HG03025 (cell line): Measurements from ENCODE around the gene POR.
"Not testable (repeated sequence)": the region's sequence is repeated elsewhere in the genome, so short reads cannot be mapped to it uniquely, and the experiment has no call there.

Source experiments
- ATAC-seq: cut with Tn5 transposase; IDR thresholded peaks from one replicate; pipeline ENCODE4 v1.9.1; 2021; ENCODE audit warnings: mild to moderate bottlenecking, moderate library complexity; ENCODE audit not compliant: unreplicated experiment, low FRiP score

The POR gene

DNA sequence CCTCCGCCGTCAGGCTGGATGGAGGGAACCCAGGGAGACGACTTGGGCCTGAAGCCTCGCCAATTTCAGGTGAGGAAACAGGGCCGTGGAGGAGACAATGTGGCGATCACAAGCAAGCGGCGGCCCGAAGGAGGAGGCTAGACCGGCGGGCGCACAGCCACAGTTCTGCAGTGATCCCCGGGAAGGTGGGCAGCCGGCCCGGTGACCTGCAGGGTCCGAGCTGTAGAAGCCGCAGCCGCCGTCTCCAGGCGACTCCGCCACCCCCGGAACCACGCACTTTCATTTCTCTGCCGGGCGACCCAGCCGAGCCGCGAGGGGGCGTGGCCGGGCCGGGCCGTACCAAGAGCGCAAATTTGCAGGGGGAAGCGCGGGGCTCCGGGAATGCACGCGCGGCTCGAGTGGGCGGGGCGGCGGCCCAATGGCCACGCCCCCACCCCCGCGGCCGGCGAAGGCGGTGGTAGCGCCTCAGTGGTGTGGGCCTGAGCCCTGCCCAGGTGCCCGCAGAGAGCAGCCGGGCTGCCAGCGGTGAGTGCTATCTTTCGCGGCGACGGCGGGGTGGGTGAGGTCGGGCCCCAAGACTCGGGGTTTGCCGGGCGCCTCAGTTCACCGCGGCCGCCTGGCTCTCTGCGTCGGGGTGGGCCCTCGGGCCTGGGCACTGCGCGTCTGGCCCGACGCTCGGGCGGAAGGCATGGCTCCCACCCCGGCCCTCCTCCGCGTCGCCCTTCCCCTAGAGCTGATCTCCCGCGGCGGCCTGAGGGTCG lies at the start of gene POR:
POR (plus strand) TSS at position 501 of the 761 bp plus-strand sequence. CDS start 38,847 bp downstream, outside the sequence.
- peak; percentile 91 for ATAC-seq

DNA sequence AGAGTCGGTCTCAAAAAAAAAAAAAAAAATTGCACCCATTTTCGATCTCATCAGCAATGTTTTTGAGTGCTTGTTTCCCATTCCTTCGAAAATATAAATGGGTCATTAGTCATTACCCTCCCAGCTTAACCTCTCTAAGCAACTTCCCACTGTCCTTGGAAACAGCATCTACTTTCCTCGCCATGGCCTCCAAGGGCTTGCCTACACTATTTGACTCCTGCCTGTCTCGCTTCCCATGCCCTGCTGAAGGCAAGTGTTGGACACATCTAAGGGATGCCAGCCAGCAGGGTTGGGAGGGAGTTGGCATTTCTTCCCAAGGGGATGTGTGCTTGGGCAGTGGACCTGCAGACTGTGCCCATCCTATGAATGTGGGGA lies 48.9 kb upstream of the POR start:
- no peak for ATAC-seq

DNA sequence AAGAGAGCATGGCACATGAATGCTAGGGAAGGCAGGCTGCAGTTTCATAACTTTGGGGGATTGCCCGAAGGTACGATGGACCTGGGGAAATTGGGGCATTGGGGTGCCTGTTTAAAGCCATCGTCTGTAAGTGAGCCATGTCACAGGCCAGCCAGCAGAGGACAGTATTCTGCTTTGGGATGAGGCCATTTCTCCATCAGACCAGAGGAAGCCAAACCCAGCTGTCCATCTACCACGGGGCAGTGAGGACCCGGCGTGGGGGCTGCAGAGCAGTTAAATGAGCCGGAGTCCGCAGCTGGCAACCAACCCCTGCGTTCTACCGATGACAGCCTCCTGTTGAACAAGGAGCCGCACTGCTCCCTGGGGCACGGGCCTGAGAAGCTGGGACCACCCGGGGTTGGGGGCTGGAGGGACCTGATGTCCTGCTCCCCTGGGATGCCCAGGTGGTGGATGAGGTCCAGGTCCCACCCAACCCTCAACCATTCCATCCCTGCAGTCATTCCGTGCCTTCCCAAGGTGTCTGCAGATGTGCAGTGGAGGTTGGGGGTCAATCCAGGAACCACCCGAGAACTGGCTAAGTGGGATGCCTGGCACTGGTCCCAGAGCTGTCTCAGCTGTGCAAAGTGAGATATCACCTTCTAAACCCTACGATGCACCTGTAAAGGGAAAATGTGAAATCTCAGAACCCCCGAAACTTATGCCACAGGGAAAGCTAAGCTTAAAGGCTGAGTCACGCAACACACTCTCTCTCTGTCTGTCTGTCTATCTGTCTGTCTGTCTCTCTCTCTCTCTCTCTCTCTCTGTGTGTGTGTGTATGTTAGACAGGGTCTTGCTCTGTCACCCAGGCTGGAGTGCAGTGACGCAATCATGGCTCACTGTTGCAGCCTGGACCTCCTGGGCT lies 48.2 kb upstream of the POR start:
- no peak for ATAC-seq

DNA sequence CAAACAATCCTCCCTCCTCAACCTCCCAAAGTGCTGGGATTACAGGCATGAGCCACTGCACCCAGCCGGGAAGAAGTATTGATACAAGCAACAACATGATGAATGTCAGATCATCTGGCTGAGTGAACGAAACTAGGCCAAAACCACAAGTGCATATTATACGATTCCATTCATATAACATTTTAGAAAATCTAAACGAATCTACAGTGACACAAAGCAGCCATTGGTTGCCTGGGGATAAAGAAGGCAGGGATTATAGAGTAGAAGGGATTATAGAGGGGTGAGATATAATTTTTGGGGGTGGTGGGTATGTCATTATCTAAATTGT lies 47.6 kb upstream of the POR start:
- no peak for ATAC-seq

DNA sequence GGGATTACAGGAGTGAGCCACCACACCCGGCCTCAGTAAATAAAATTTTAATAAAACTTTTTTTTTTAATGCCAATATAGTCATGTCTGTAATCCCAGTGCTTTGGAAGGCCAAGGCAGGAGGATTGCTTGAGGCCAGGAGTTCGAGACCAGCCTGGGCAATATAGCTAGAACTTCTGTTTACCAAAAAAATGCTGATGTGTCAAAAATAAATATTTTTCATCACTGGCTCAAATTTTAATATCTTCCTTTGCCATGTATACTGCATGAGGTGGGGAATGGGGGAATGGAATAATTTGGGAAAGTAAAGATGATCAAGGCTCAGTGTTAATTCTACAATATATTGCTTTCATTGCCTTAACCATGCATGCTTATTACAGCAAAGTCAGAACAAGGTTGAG lies 46.8 kb upstream of the POR start:
- ATAC-seq = no peak

DNA sequence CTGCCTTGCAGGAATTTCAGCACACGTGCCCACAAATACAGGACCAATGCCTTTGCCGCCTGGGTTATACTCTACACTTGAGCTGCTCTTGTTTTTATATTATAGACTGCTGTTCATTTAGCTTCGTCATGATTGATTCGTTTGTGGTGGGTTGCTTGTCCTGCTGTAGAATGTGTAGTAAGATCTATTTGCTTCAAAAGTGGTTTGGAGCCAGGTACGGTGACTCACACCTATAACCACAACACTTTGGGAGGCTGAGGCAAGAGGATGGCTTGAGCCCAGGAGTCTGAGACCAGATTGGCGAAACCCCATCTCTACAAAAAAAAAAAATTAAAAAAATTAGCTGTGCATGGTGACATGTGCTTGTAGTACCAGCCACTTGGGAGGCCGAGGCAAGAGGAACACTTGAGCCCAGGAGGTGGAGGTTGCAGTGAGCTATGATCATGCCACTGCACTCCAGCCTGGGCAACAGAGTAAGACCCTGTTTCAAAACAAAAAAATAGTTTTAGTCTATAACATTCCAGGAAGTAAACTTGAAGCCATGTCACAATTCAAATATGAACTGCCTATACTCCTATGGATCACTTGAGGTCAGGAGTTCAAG lies 45.1 kb upstream of the POR start:
- ATAC-seq = no peak

DNA sequence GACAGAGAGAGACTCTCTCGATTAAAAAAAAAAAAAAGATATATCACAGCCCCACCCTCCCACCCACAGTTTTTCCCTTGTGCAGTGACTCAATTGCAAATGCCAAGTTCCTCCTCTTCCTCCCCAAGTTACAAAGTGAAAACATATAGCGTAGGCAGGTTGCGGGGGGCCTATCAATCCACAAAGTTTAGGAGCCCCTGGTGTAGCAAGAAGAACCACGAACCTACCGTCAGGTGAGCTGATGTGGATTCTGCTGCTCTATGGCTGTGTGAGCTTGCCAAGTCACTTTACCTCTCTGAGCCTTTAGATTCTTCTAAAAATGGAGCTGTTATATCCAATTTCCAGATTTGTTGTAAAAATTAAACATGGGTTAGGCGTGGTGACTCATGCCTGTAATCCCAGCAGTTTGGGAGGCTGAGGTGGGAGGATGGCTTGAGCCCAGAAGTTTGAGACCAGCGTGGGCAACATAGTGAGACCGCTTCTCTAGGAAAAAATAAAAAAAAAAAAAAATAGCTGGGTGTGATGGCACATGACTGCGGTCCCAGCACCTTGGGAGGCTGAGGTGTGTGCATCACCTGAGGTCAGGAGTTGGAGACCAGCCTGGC lies 44.3 kb upstream of the POR start:
- ATAC-seq = no peak

DNA sequence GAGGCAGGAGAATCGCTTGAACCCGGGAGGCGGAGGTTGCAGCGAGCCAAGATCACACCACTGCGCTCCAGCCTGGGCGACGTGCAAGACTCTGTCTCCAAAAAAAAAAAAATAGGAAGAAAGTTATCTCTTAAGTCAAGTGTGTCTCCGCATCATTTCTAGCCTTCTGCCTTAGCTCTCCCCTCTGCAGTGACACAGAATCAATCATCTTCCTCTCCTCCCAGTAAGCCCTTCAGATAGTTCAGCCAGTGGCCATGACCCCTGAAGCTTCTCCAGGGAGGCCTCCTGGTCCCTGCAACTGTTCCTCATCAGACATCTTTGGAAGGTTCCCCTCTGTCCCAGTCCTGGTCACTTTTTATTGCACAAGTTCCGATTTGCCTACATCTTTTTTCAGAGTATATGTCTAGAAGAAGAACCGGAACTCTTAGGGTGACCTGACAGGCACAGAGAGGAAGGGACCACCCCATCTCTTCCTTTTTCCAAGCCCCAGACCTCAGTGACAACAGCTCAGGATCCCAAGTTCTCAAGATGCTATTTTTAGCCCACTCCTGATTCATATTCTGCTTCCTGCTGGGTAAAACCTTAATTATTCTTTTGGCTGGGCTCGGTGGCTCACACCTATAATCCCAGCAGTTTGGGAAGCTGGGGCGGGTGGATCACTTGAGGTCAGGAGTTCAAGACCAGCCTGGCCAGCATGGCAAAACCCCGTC lies 42.7 kb upstream of the POR start:
- ATAC-seq = no peak

DNA sequence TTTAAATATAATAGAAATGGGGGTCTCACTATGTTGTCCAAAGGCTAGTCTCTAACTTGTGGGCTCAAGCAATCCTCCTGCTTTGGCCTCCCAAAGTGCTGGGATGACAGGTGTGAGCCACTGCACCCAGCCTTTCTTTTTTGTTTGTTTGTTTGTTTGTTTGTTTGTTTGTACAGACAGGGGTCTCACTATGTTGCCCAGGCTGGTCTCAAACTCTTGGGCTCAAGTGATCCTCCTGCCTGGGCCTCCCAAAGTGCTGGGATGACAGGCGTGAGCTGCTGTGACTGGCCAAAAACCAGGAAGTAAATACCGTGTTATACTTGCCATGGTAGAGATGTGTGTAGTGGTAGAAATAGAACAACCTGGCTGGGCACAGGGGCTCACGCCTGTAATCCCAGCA lies 40.8 kb upstream of the POR start:
- not testable (repeated sequence) for ATAC-seq

DNA sequence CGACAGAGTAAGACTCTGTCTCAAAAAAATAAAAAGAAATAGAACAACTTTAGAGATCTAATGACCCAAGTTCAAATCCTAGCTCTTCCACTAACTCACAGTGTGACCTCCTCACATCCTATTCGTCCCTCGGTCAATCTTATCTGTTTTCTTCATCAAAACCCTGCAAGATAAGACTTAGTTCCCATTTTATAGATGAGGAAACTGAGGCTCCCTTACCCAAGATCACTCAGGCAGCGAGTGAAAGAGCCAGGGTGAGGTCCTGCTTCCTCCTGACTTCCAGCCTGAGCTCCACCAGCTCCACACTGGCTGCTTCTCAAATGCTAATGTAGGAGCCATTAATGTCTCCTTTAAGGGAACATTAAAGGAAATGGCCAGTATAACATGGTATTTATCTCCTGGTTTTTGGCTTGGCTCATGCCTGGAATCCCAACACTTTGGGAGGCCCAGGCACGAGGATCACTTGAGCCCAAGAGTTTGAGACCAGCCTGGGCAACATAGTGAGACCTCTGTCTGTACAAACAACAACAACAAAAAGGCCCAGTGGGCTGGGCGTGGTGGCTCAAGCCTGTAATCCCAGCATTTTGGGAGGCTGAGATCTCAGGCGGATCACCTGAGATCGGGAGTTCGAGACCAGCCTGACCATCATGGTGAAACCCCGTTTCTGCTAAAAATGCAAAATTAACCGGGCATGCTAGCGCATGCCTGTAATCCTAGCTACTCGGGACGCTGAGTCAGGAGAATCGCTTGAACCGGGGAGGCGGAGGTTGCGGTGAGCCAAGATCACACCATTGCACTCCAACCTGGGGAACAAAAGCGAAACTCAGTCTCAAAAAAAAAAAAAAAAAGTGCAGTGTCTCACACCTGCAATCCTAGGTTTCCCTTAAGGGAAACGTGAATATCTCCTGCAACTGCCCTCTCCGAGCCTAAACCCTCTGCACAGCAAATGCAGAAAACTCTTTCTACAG lies 39.6 kb upstream of the POR start:
- no peak for ATAC-seq

DNA sequence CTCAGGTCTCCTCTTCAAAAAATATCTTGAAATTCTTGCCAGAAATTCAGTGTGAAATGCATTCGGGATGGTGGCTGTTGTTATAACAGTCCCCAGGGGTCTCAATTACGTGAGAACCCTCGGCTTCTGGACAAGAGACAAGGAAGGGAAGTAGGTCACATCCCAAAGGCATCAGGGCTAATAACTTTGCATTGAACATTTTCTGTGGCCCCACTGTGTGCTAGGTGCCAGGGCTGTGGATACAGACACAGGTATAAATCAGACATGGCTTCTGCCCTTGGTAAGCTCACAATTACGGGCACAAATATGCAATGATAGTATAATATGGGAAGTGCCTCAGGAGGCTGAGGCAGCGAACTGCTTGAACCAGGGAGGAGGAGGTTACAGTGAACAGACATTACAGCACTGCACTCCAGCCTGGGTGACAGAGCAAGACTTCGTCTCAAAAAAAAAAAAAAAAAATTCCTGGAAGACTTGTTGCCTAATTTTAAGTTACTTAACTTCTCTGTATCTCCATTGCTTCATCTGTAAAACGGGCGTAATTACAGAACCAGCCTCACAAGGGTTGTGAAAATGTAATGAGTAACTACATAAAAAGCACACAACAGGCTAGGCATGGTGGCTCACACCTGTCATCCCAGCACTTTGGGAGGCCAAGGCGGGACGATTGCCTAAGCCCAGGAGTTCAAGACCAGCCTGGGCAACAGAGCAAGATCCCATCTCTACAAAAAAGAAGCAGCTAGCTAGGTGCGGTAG lies 38.7 kb upstream of the POR start:
- ATAC-seq = no peak

DNA sequence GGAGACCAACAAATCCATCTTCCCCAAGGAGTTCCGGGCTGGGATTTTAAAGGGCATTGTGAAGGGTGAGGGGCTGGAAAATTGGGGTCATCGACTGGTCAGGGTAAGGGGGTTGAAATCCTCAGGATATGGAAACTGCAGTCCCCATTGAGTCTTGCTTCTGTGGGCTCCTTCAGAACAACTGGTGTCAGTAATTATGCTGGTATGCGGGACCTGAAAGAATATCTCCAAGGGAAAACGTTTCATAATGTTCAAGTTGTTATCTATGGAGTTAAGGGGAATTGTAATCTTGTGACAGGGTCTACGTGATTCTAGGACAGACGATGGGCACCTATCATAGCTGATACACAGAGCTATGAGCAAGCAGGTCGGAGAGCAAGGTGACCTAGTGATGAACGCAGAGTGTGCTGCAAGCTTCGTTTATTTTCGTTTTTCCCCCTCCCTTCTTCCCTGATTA lies 36.6 kb upstream of the POR start:
- peak; percentile 15 for ATAC-seq

DNA sequence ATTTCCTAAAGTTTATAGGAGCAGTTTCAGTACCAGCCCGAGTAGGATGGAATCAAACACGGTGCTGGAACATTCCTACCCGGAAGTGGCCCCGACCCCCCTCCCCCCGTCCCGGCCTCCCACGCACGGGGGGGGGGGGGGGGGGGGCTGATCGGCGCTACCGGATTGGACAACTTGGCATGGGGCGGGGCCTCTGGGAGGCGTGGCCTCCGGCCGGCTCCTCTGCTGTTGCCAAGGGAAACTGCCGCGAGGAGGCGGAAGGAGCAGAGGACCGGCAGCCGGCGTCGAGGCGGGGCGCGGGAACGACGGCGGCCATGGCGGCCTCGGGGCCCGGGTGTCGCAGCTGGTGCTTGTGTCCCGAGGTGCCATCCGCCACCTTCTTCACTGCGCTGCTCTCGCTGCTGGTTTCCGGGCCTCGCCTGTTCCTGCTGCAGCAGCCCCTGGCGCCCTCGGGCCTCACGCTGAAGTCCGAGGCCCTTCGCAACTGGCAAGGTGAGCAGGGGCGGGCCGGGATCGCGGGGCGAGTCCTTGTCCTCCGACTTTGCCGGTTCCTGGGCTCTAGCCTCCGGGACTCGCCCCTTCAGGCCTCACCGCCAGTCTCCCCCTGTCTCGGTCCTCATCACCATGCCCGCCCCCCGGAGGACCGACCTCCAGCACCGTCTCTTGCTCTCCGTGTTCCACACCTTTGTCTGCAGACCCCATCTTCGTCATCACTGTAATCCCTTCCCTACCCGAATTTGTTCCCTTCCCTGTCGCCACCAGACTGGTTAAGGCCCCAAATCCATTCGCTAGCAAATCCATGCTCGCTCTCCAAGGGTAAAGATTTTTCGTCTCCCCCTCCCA lies 36.0 kb upstream of the POR start, which contains the start of gene RHBDD2:
RHBDD2 (plus strand) TSS at position 266 of the 843 bp plus-strand sequence; CDS start at position 315, 49 bp downstream.
- ATAC-seq = peak; percentile 82

DNA sequence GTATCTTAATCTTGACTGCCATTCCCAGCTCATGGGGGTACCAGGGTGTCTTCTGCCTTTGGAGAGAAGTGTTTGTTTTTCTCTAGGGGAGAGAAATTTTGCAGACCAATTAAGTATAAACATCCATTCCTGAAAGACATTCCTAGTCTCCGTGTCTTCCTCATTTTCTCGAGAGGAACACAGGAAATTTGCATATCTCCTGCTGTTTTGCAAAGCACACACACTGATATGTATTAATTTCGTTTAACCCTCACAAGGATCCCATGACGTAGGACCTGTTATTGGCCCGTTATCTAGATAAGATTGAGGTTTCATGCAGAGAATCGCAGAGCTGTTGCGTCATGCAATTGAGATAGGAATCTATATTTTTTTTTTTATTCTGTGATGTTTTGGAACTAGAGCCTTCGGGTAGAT lies 35.2 kb upstream of the POR start:
- no peak for ATAC-seq

DNA sequence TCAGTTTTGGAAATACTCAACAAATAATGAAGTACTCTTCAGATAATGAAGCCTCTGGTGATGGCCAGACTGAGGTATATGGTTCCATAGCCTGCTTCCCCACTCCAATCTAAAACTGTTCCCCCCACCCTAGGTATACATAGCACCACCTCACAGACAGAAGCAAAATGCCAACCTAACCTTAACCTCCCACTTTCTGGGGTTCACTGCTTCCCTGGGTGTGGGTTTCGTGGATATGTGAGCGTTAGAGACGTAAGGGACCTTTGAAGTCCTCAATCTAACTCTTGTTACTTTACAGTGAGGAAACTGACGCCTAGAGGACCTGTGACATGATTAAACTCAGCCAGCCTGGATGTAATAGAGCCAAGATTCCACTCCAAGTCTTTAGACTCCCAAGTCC lies 34.7 kb upstream of the POR start:
- ATAC-seq = no peak

DNA sequence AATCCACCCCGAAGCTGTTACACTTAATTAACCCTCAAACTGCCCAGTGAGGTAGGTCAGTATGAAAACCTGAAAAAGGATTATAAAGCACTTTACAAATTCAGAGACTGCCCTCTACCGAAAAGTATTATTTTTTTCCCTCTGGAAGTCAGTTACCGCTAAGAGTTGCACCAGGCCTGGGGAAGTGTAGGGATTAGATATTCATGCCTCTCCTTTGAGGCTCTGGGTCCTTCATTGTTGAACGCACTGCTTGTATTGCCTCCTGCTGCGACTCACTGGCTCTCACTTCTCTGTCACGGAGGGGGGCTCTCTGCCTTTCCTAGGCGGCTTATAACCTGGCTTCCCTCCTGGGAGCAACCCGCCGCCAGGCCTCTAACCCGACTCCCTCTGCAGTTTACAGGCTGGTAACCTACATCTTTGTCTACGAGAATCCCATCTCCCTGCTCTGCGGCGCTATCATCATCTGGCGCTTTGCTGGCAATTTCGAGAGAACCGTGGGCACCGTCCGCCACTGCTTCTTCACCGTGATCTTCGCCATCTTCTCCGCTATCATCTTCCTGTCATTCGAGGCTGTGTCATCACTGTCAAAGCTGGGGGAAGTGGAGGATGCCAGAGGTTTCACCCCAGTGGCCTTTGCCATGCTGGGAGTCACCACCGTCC lies 33.4 kb upstream of the POR start:
- no peak for ATAC-seq

DNA sequence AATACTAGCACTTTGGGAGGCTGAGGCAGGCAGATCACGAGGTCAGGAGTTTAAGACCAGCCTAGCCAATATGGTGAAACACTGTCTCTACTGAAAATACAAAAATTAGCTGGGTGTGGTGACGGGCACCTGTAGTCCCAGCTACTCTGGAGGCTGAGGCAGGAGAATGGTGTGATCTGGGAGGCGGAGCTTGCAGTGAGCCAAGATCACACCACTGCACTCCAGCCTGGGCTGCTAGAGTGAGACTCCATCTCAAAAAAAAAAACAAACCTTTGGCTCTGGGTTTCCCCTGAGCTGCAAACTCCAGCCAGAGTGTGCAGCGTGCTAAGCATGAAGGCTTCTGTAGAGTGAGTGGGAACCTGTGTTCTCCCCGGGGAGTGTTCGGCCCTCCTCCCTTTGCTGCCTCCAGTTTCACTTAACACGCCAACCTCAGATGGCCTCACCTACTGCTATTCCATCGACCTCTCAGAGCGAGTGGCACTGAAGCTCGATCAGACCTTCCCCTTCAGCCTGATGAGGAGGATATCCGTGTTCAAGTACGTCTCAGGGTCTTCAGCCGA lies 31.6 kb upstream of the POR start:
- not testable (repeated sequence) for ATAC-seq
